ENCODE data around the gene HSF5.

Gene HSF5

GRCh38 chr17:58383892-58384462 is 104.2 kb downstream of the HSF5 start:
- no peak for DNase-seq

GRCh38 chr17:58382872-58383242 is 105.4 kb downstream of the HSF5 start:
- DNase-seq: no peak

- DNase-seq: no peak
These were observed 105.9 kb downstream of the HSF5 start for GRCh38 chr17:58382108-58382871.

GRCh38 chr17:58381124-58382035 is 106.8 kb downstream of the HSF5 start:
- DNase-seq: no peak

GRCh38 chr17:58380207-58381123 is 107.7 kb downstream of the HSF5 start:
- DNase-seq: no peak

- no peak for DNase-seq
These were observed 108.7 kb downstream of the HSF5 start for GRCh38 chr17:58379511-58379824.

GRCh38 chr17:58378733-58379510 is 109.3 kb downstream of the HSF5 start:
- DNase-seq: no peak

- DNase-seq: no peak
These were observed 110.5 kb downstream of the HSF5 start for GRCh38 chr17:58377661-58378060.

- no peak for DNase-seq
These were observed 111.1 kb downstream of the HSF5 start for GRCh38 chr17:58377093-58377601.

GRCh38 chr17:58376472-58377000 is 111.7 kb downstream of the HSF5 start:
- DNase-seq: no peak

- DNase-seq: no peak
These were observed 112.4 kb downstream of the HSF5 start for GRCh38 chr17:58375811-58376210.

GRCh38 chr17:58375256-58375655 is 113.0 kb downstream of the HSF5 start:
- no peak for DNase-seq

GRCh38 chr17:58373923-58374322 is 114.3 kb downstream of the HSF5 start:
- no peak for DNase-seq

GRCh38 chr17:58373003-58373402 is 115.2 kb downstream of the HSF5 start:
- DNase-seq: no peak

GRCh38 chr17:58371300-58371950 is 116.8 kb downstream of the HSF5 start:
- no peak for DNase-seq

GRCh38 chr17:58370716-58371115 is 117.5 kb downstream of the HSF5 start:
- no peak for DNase-seq

GRCh38 chr17:58370309-58370708 is 117.9 kb downstream of the HSF5 start:
- DNase-seq: no peak
